H1 (cell line): ENCODE data around the gene PHETA1. TPM values are rescaled to one million over a fixed set of nuclear protein-coding genes. Genes with fewer than 3 reads are reported as not detected.

Experiments used
- CTCF ChIA-PET: fragments of 300-600 bp; sonication (Branson Sonifier 250); formaldehyde crosslinking; loops from one replicate; lab custom pipeline; 2021; ENCODE audit not compliant: partially characterized antibody; lab: Charles Lee
- POLR2A ChIA-PET: fragments of 300-600 bp; sonication (Branson Sonifier 250); formaldehyde crosslinking; loops from one replicate; lab custom pipeline; 2021; ENCODE audit warnings: inconsistent platforms; ENCODE audit not compliant: partially characterized antibody; lab: Charles Lee
- DNase-seq, 2 experiments: peaks; one replicate each; pipeline versions ENCODE4 v3.0.0 to v3.0.0-alpha.2; 2010 to 2022; ENCODE audit warnings: low spot score in 2 of 2, low read depth in 1 of 2, mixed read lengths in 1 of 2
- FAIRE-seq: peaks from 2 replicates; lab custom pipeline; 2011; peaks lifted over from hg19 to GRCh38; lab: Jason Lieb, UNC
- H2AFZ ChIP-seq: 2 replicates; pipeline ENCODE4 v1.8.1; 2012; ENCODE audit warnings: low read length, inconsistent platforms
- H2AK5ac ChIP-seq: 2 replicates; pipeline ENCODE4 v1.6.1; 2013; ENCODE audit warnings: low read depth, low read length
- H2BK120ac ChIP-seq: replicated peaks from 2 replicates; pipeline ENCODE3; 2013; ENCODE audit warnings: low read depth, low read length, inconsistent platforms
- H2BK12ac ChIP-seq: 2 replicates; pipeline ENCODE4 v1.6.1; 2013; ENCODE audit warnings: low read depth, low read length
- H2BK15ac ChIP-seq: 2 replicates; pipeline ENCODE4 v1.6.1; 2013; ENCODE audit warnings: low read length
- H2BK20ac ChIP-seq: 2 replicates; pipeline ENCODE4 v1.6.1; 2013; ENCODE audit warnings: low read length
- H2BK5ac ChIP-seq: 2 replicates; pipeline ENCODE4 v1.6.1; 2013; ENCODE audit warnings: low read depth, low read length
- H3K14ac ChIP-seq: 2 replicates; pipeline ENCODE4 v1.6.1; 2013; ENCODE audit warnings: inconsistent platforms; ENCODE audit not compliant: insufficient read length
- H3K18ac ChIP-seq: 2 replicates; pipeline ENCODE4 v1.6.1; 2013; ENCODE audit warnings: low read length; ENCODE audit errors: extremely low read depth
- H3K23ac ChIP-seq: 2 replicates; pipeline ENCODE4 v1.6.1; 2013; ENCODE audit warnings: inconsistent platforms; ENCODE audit not compliant: insufficient read length
- H3K23me2 ChIP-seq: 2 replicates; pipeline ENCODE4 v1.6.1; 2013; ENCODE audit warnings: low read depth, low read length
- H3K27ac ChIP-seq: 2 replicates; pipeline ENCODE4 v1.6.1; 2011; ENCODE audit warnings: low read depth, low read length, inconsistent platforms
- H3K27me3 ChIP-seq, 4 experiments: replicated peaks in 1 of 4; 1 replicate in 1 of 4; 2 replicates in 3 of 4; pipeline versions ENCODE4 v1.6.1 to v1.8.1; 2011 to 2013; ENCODE audit warnings: low read length in 3 of 4, mild to moderate bottlenecking in 3 of 4, inconsistent platforms in 2 of 4, mixed read lengths in 2 of 4, moderate library complexity in 1 of 4; ENCODE audit not compliant: control insufficient read depth in 3 of 4, insufficient read depth in 3 of 4; ENCODE audit errors: extremely low read depth in 1 of 4
- H3K36me3 ChIP-seq, 4 experiments: 2 replicates each; pipeline versions ENCODE4 v1.6.1 to v1.8.1; 2011 to 2013; ENCODE audit warnings: mild to moderate bottlenecking in 4 of 4, low read length in 3 of 4, moderate library complexity in 2 of 4, control low read depth in 1 of 4, inconsistent platforms in 1 of 4; ENCODE audit not compliant: insufficient read depth in 4 of 4, control insufficient read depth in 2 of 4
- H3K4ac ChIP-seq: replicated peaks from 2 replicates; pipeline ENCODE3; 2013; ENCODE audit warnings: low read length, low read depth, mixed read lengths, inconsistent platforms; ENCODE audit not compliant: insufficient read length
- H3K4me1 ChIP-seq, 4 experiments: replicated peaks in 1 of 4; 1 replicate in 1 of 4; 2 replicates in 3 of 4; pipeline versions ENCODE4 v1.6.1 to v1.8.1; 2011 to 2013; ENCODE audit warnings: low read length in 3 of 4, inconsistent platforms in 2 of 4, mixed read lengths in 1 of 4; ENCODE audit not compliant: insufficient read depth in 4 of 4, control insufficient read depth in 3 of 4
- H3K4me2 ChIP-seq, 2 experiments: 2 replicates each; pipeline versions ENCODE4 v1.6.1 to v1.8.1; 2011 to 2013; ENCODE audit warnings: low read depth in 2 of 2, low read length in 2 of 2, control low read depth in 1 of 2, inconsistent platforms in 1 of 2, mild to moderate bottlenecking in 1 of 2; ENCODE audit not compliant: insufficient read depth in 1 of 2
- H3K4me3 ChIP-seq, 4 experiments: fragments of 200-600, 300-600 bp in 1 of 4; sonication (generic), shearing (Covaris generic), sonication (Bioruptor Twin) in 1 of 4; 2 replicates each; pipeline versions ENCODE4 v1.5.1 to v1.8.1; 2011 to 2016; ENCODE audit warnings: low read length in 4 of 4, low read depth in 3 of 4, control low read depth in 2 of 4, inconsistent platforms in 2 of 4, mild to moderate bottlenecking in 2 of 4, mixed read lengths in 1 of 4, moderate library complexity in 1 of 4; ENCODE audit not compliant: insufficient read depth in 2 of 4; ENCODE audit errors: extremely low read depth in 1 of 4
- H3K56ac ChIP-seq: replicated peaks from 2 replicates; pipeline ENCODE3; 2013; ENCODE audit warnings: low read depth, mild to moderate bottlenecking, mixed read lengths, low read length, inconsistent platforms; ENCODE audit not compliant: insufficient read length
- H3K79me1 ChIP-seq: 2 replicates; pipeline ENCODE4 v1.6.1; 2013; ENCODE audit warnings: low read depth, low read length, control low read depth
- H3K79me2 ChIP-seq, 2 experiments: 2 replicates each; pipeline versions ENCODE4 v1.6.1 to v1.8.1; 2012 to 2013; ENCODE audit warnings: low read length in 2 of 2, mild to moderate bottlenecking in 2 of 2, inconsistent platforms in 1 of 2; ENCODE audit not compliant: insufficient read depth in 2 of 2, control insufficient read depth in 1 of 2
- H3K9ac ChIP-seq, 4 experiments: replicated peaks in 1 of 4; 1 replicate in 1 of 4; 2 replicates in 3 of 4; pipeline versions ENCODE4 v1.6.1 to v1.8.1; 2011 to 2013; ENCODE audit warnings: low read depth in 3 of 4, low read length in 3 of 4, control low read depth in 2 of 4, mild to moderate bottlenecking in 2 of 4, moderate library complexity in 2 of 4, inconsistent platforms in 1 of 4; ENCODE audit errors: extremely low read depth in 1 of 4
- H3K9me3 ChIP-seq, 2 experiments: 2 replicates each; pipeline versions ENCODE4 v1.6.1 to v1.8.1; 2012 to 2013; ENCODE audit warnings: mild to moderate bottlenecking in 2 of 2, moderate library complexity in 2 of 2, control low read depth in 1 of 2, inconsistent platforms in 1 of 2, low read depth in 1 of 2, low read length in 1 of 2, mixed read lengths in 1 of 2; ENCODE audit not compliant: insufficient read depth in 2 of 2
- H4K20me1 ChIP-seq, 2 experiments: replicated peaks in 1 of 2; 2 replicates each; pipeline versions ENCODE3 to v1.8.1; 2011 to 2013; ENCODE audit warnings: inconsistent platforms in 2 of 2, low read length in 2 of 2, mild to moderate bottlenecking in 1 of 2; ENCODE audit not compliant: insufficient read depth in 2 of 2, control insufficient read depth in 1 of 2
- H4K5ac ChIP-seq: 2 replicates; pipeline ENCODE4 v1.6.1; 2013; ENCODE audit warnings: low read length, low read depth, mixed read lengths, inconsistent platforms; ENCODE audit not compliant: insufficient read length
- H4K8ac ChIP-seq: 2 replicates; pipeline ENCODE4 v1.8.0; 2013; ENCODE audit warnings: mild to moderate bottlenecking, moderate library complexity, low read length, inconsistent platforms; ENCODE audit not compliant: insufficient read depth; ENCODE audit errors: extremely low read depth
- H4K91ac ChIP-seq: replicated peaks from 2 replicates; pipeline ENCODE3; 2013; ENCODE audit warnings: low read length, mixed read lengths, inconsistent platforms; ENCODE audit not compliant: insufficient read length
- CBX8 ChIP-seq: fragments of 300-800, 300-1000 bp; sonication (generic); IDR thresholded peaks from 2 replicates; pipeline ENCODE4 v1.7.1; 2016; ENCODE audit warnings: low read depth, low read length, borderline replicate concordance
- FOSL1 ChIP-seq: IDR thresholded peaks from 2 replicates; pipeline ENCODE4 v1.6.1; 2011; ENCODE audit warnings: mild to moderate bottlenecking, low read depth, low read length, moderate library complexity; ENCODE audit not compliant: insufficient read depth
- POLR2A ChIP-seq, 2 experiments: IDR thresholded peaks; 1 replicate in 1 of 2; 2 replicates in 1 of 2; pipeline ENCODE4 v1.6.1; 2011; ENCODE audit warnings: low read depth in 2 of 2, low read length in 2 of 2, mild to moderate bottlenecking in 2 of 2; ENCODE audit errors: control extremely low read depth in 1 of 2
- POU5F1 ChIP-seq: IDR thresholded peaks from 2 replicates; pipeline ENCODE4 v1.6.1; 2011; ENCODE audit warnings: low read depth, mild to moderate bottlenecking, low read length, moderate library complexity
- SIX5 ChIP-seq: IDR thresholded peaks from 2 replicates; pipeline ENCODE4 v1.6.1; 2011; ENCODE audit warnings: mild to moderate bottlenecking, low read depth, low read length
- TAF7 ChIP-seq: optimal IDR thresholded peaks from 2 replicates; pipeline ENCODE3; 2011; ENCODE audit warnings: low read depth, mild to moderate bottlenecking, inconsistent platforms, low read length, moderate library complexity, borderline replicate concordance
- TEAD4 ChIP-seq: IDR thresholded peaks from 2 replicates; pipeline ENCODE4 v1.6.1; 2012; ENCODE audit warnings: low read depth, low read length, inconsistent platforms, mixed read lengths
- YY1 ChIP-seq: IDR thresholded peaks from 2 replicates; pipeline ENCODE4 v1.6.1; 2011; ENCODE audit warnings: low read depth, mild to moderate bottlenecking, low read length
- WGBS, 2 experiments: shearing (Covaris generic) in 1 of 2; methylation state at CpG; one replicate each; pipeline versions ENCODE4 v1.1.6 to v1.1.7; 2013 to 2015; ENCODE audit warnings: low lambda C conversion rate in 2 of 2, mixed read lengths in 2 of 2, inconsistent platforms in 1 of 2, low coverage in 1 of 2, missing lambda C conversion rate in 1 of 2; ENCODE audit not compliant: insufficient replicate concordance in 2 of 2, insufficient coverage in 1 of 2, insufficient read length in 1 of 2; ENCODE audit errors: extremely low coverage in 1 of 2, missing lambda C conversion rate in 1 of 2; 5-methylcytosine and 5-hydroxymethylcytosine counted together
- polyA plus RNA-seq, 7 experiments: library from polyadenylated mRNA; depleted of rRNA in 3 of 7; stranded (reverse) in 5 of 7; unstranded in 2 of 7; fragments of >200 nt in 5 of 7; fragments of 200-250 nt in 2 of 7; gene quantifications; 1 replicate in 5 of 7; 2 replicates in 1 of 7; 4 replicates in 1 of 7; pipeline versions ENCODE4 v1.2.1 to v1.2.3, GENCODE V29; 2011 to 2013; ENCODE audit warnings: missing spikeins in 2 of 7, mixed read lengths in 2 of 7
- total RNA-seq: library from RNA; stranded (reverse); fragmentation: NEBNext Ultra II Directional; extraction: Animal tissue kit (Norgen Biotek cat#: 25700); gene quantifications from 2 replicates; pipeline ENCODE4 v1.2.1, GENCODE V29; 2021
- TF ChIP-seq, protein P1 (sequence below): IDR thresholded peaks from 2 replicates; pipeline ENCODE4 v1.6.1; 2011; ENCODE audit warnings: low read depth, mild to moderate bottlenecking, low read length; ENCODE audit not compliant: insufficient read depth

PHETA1 gene
- total and polyA plus RNA-seq, 2 of the 8 experiments (the other 6 are each of a cell fraction or from before 2014, with no cell fraction given) = 5.2 to 12.3 TPM

DNA sequence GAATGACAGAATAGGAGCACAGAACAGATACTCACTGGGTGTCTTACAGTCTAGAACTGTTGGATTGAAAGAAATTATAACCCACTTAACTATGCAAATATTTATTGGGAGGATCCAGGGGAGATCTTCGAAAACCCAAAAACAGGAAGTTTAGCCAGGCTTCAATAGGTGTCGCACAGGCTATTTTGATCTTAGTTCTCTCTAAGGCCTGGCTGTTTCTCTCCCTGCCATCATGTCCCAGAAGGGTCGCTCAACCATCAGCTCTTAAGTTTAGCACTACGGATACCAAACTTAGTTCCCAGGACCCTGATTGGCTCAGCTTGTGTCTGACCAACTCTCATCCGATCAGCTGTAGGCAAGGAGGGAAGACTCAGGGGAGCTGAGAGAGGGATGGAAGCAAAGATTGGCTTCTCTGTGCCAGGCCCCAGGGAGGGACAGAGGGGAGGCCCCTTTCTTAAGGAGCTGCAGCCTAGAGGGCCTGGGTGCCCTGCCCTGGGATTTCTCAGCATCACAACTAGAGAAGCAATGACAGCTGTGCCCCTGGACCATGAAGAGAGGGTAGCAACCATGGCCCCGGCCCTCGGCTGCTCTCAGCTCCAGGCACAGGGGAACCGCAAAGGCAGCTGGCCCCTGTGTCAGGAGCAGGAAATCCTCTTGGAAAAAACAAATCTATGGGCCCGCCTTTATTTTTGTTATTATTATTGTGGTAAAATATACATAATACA lies 13.5 kb downstream of the PHETA1 start:
- CTCF ChIA-PET = interaction anchor here (0.6 to 2.5 kb wide), 5 partner anchors 19 to 43 kb away, joined by 3 to 9 read pairs (median 3); no protein-coding TSS in a partner anchor
- TF ChIP-seq TEAD4 = no peak
- TF ChIP-seq POLR2A (IDR thresholded peaks at IDR 0.05; ENCODE audit: control extremely low read depth in 1 of 2, low read depth in 2 of 2, low read length in 2 of 2) = no peak
- no peak for TF ChIP-seq POU5F1
- no peak for TF ChIP-seq CBX8
- no peak for TF ChIP-seq YY1
- TF ChIP-seq, protein P1, sequence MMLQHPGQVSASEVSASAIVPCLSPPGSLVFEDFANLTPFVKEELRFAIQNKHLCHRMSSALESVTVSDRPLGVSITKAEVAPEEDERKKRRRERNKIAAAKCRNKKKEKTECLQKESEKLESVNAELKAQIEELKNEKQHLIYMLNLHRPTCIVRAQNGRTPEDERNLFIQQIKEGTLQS = no peak
- no peak for TF ChIP-seq TAF7
- no peak for TF ChIP-seq SIX5
- no peak for TF ChIP-seq FOSL1
- FAIRE-seq = no peak

More for the DNA sequence above, 13.5 kb downstream of the PHETA1 start:
- no peak overlapping the region for H2BK120ac ChIP-seq
- H3K36me3 ChIP-seq = no peaks in the 10 kb centered on the region
- no peak for DNase-seq
- no peaks in the 10 kb centered on the region; the same call in 1 of the 2 replicates for H3K23me2 ChIP-seq
- POLR2A ChIA-PET = interaction anchor here (0.6 to 1.1 kb wide), 2 partner anchors 13 to 209 kb away, joined by 3 to 6 read pairs; partner anchors contain the start of gene PHETA1
- H3K18ac ChIP-seq = no peak overlapping the region
- no peak overlapping the region for H3K4me3 ChIP-seq
- no peaks in the 10 kb centered on the region for H3K9me3 ChIP-seq
- no peak overlapping the region for H3K4ac ChIP-seq
- H3K4me1 ChIP-seq = 0 out of 7 replicates have a peak, but pooled peaks cover 0 to 4% (median 0%) of the 10 kb centered on the region in 4 experiments
- H2AFZ ChIP-seq = no peak overlapping the region
- H3K27ac ChIP-seq = no peak overlapping the region
- no peak overlapping the region for H3K4me2 ChIP-seq
- no peak overlapping the region for H4K5ac ChIP-seq
- H2BK5ac ChIP-seq = no peak overlapping the region
- no peak overlapping the region for H3K56ac ChIP-seq
- no peak overlapping the region for H4K8ac ChIP-seq
- H2BK12ac ChIP-seq = no peak overlapping the region
- H2BK20ac ChIP-seq = no peak overlapping the region
- no peaks in the 10 kb centered on the region for H3K79me2 ChIP-seq
- no peak overlapping the region for H2AK5ac ChIP-seq
- no peak overlapping the region for H4K91ac ChIP-seq
- no peaks in the 10 kb centered on the region for H4K20me1 ChIP-seq
- H2BK15ac ChIP-seq = no peak overlapping the region
- H3K23ac ChIP-seq = no peak overlapping the region
- no peak overlapping the region for H3K9ac ChIP-seq
- 85% methylated on average over 8 of the region's 9 CpGs; no CpG with 5 or more reads in 1 of the 2 experiments for WGBS, 2 experiments
- no peak overlapping the region for H3K14ac ChIP-seq
- H3K27me3 ChIP-seq = no peaks in the 10 kb centered on the region
- no peaks in the 10 kb centered on the region for H3K79me1 ChIP-seq
